Measurements from ENCODE around the gene REG1A. TPM values are rescaled to one million over a fixed set of nuclear protein-coding genes. Genes with fewer than 3 reads are reported as not detected.

The REG1A gene
- total and polyA plus RNA-seq, 2 of the 13 experiments (the other 11 are each of a cell fraction or from before 2014, with no cell fraction given), result not detected

DNA sequence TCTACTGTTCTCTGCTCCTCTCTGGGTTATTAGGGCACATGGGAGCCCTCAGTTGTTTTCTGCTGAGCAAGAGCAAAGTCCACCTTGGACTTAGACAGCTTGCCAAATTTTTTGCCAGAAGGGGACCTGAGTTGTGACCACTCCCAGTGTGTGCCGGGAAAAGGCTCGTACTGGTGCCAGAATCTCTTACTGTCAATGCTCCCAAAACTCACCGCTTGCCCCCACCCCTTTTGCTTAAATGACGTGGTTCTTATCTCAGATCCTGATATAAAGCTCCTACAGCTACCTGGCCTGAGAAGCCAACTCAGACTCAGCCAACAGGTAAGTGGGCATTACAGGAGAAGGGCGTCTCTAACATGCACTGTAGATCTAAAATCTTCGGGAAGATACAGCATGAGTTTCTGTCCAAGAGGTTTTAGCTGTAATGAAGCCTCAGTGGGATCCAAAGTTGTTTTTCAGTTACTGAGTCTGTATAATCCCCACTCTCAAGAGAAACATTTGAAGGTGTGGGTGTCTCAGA lies at the start of gene REG1A (continued):
- TF ChIP-seq ZNF264 (CRISPR knock-in tag; IDR thresholded peaks at IDR 0.05) (no peak), POLR2G (IDR thresholded peaks at IDR 0.05; ENCODE audit: low read depth, low read length) (no peak), ZNF382 (CRISPR knock-in tag; IDR thresholded peaks at IDR 0.05; ENCODE audit: borderline replicate concordance) (no peak), POGZ (CRISPR knock-in tag; IDR thresholded peaks at IDR 0.05) (no peak)

DNA sequence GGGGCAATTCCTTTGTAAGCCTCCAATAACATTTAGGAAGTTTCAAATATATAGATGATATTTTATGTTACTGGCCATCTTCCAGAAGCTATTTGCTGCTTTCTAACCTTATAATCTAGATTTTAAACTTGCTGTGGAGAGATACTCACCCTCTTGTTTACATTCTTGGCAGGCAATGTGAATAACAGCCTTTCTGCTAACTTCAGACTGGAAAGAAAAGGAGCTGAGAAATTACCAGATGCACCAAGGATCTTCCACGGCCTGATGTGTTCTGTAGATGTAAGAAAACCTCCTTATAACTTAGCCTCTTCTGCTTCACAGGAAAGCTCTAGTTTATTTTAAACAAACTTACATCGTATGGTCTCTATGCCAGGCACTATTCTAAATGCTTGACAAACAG lies 49.2 kb upstream of the REG1A start:
- Histone ChIP-seq H3K9me3 (ENCODE audit: low read length) (no peaks in the 10 kb centered on the region), H3K9ac (ENCODE audit: insufficient read depth, low read depth, low read length) (no peak overlapping the region), H3K4me3 (replicated peaks in 1 of 3; ENCODE audit: insufficient read depth in 1 of 3, low read depth in 2 of 3, low read length in 3 of 3) (no peak overlapping the region), H3K27ac (ENCODE audit: extremely low read length, insufficient read depth, low read length) (no peak overlapping the region), H4K20me1 (ENCODE audit: insufficient read depth, low read length) (no peaks in the 10 kb centered on the region), H3K79me2 (ENCODE audit: insufficient read depth, low read length) (no peaks in the 10 kb centered on the region), H3K36me3 (replicated peaks in 1 of 2; ENCODE audit: control insufficient read depth in 1 of 2, insufficient read depth in 2 of 2, low read length in 2 of 2) (no peaks in the 10 kb centered on the region), H3K4me2 (ENCODE audit: low read depth, low read length) (no peak overlapping the region), H3K4me1 (ENCODE audit: insufficient read depth, low read length) (no peaks in the 10 kb centered on the region), H3K27me3 (ENCODE audit: control insufficient read depth in 1 of 2, insufficient read depth in 2 of 2, low read length in 2 of 2) (no peaks in the 10 kb centered on the region), H2AFZ (ENCODE audit: low read length) (no peak overlapping the region)
- POLR2A ChIA-PET, result no interaction called here
- intact Hi-C loops (cut with micrococcal nuclease; ENCODE audit: unreplicated experiment) (no loop called here), in situ Hi-C loops (cut with HindIII; ENCODE audit: extremely low pct_ligation_motif_present, low pct_unique_long_range_greater_than_20kb) (no loop called here)
- TF ChIP-seq NFE2L2 (IDR thresholded peaks at IDR 0.05; ENCODE audit: low read length) (no peak), ZNF251 (CRISPR knock-in tag; IDR thresholded peaks at IDR 0.05) (no peak)
- TF ChIP-seq, protein P1, sequence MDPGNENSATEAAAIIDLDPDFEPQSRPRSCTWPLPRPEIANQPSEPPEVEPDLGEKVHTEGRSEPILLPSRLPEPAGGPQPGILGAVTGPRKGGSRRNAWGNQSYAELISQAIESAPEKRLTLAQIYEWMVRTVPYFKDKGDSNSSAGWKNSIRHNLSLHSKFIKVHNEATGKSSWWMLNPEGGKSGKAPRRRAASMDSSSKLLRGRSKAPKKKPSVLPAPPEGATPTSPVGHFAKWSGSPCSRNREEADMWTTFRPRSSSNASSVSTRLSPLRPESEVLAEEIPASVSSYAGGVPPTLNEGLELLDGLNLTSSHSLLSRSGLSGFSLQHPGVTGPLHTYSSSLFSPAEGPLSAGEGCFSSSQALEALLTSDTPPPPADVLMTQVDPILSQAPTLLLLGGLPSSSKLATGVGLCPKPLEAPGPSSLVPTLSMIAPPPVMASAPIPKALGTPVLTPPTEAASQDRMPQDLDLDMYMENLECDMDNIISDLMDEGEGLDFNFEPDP (CRISPR knock-in tag; conservative IDR thresholded peaks at IDR 0.05), result no peak
- WGBS (ENCODE audit: low lambda C conversion rate), result 9% methylated on average over 2 of the region's 2 CpGs
- DNase-seq (ENCODE audit: low spot score), result no peak
- BruUV-seq (replicated peaks), result no TSS peak
- no peak for FAIRE-seq
- ATAC-seq, result no peak
- CTCF ChIA-PET (ENCODE audit: low intra/inter-chr PET ratio, low total read pairs), result no interaction called here

Measured in HepG2 (cell line).